GM19328 (cell line): ENCODE measurements around the gene COBLL1.
"Not testable (repeated sequence)": the region's sequence is repeated elsewhere in the genome, so short reads cannot be mapped to it uniquely, and the experiment has no call there.

Source experiments
- ATAC-seq: cut with Tn5 transposase; IDR thresholded peaks from one replicate; pipeline ENCODE4 v1.9.1; 2021; ENCODE audit warnings: mild to moderate bottlenecking, moderate library complexity; ENCODE audit not compliant: unreplicated experiment

COBLL1 gene

GRCh38 chr2:164841719-164842623 lies at the start of gene COBLL1:
COBLL1 (minus strand) TSS chr2:164841823; CDS start chr2:164841196, 627 bp downstream.
- peak; percentile 73 for ATAC-seq

DNA sequence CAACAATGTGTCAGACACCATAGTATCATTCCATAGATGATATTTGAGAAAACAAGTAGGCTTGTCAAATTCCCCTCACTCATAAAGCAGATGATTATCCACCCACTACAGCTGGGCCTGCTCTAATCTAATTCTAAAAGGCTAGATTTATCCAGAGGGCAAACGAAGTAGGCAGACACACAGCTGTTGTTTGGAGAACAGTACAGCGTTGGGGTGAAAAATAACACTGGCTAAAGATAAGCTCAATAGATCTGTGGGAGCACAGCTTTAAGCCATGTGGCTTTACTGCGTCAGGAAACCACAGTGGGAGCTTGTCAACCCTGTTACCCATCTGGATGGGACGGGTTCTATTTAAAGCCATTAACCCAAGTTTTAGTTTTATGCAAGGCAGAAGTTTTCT lies 48.9 kb upstream of the COBLL1 start:
- ATAC-seq: no peak

DNA sequence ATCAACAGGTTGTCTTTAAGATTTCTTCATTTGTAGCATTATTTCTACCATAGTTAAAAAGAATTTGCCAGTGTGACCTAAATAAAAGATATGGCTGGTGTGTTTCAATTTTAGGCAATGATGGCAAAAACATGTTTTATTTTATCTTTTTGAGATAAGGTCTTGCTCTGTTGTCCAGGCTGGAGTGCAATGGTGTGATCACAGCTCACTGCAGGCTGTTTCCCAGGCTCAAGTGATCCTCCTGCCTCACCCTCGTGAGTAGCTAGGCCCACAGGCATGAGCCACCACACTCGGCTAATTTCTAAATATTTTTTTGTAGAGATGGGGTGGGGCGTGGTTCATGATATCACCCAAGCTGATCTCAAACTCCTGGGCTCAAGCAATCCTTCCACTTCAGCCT lies 47.0 kb upstream of the COBLL1 start:
- ATAC-seq: no peak

- no peak for ATAC-seq
These were observed 46.0 kb upstream of the COBLL1 start for GRCh38 chr2:164887434-164888144.

- ATAC-seq: no peak
These were observed 40.7 kb upstream of the COBLL1 start for GRCh38 chr2:164882276-164882675.

DNA sequence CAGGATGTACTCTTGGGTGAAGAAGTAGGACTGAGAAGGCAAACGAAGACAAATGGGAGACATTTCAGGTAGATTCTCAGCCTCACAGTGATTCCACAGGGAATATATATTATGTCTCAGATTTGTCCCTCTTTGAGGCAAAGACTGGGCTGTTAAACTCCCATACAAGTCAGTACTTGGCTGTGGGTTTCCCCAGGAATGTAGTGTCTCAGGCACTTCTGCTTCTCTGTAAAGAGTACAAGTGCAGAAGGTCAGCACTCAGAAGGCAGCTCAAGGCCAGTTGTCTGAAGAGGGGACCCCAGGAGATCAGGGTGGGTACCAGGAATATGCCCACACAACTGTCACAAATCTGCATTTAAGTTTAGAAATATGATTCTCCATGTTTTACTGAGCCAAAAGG lies 39.9 kb upstream of the COBLL1 start:
- no peak for ATAC-seq

GRCh38 chr2:164879901-164880535 lies 38.4 kb upstream of the COBLL1 start:
- ATAC-seq: no peak

DNA sequence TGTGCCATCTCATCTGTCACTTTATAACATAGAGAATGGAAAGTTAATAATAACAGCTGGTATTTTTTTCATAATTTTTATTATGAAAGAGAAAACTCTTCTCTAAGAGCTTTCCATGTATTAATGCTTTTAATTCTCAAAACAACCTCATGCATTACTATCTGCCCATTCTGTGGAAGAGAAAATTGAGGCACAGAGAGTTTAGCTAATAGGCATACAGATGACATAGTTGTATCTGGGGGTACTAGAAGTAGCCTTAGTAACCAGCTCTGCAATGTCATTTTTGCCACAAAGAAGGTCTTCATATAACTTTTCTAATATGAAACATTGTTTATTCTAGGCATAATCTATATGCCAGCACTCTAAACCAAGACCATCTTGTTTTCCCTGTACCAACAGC lies 36.3 kb upstream of the COBLL1 start:
- no peak for ATAC-seq

GRCh38 chr2:164877169-164877568 lies 35.5 kb upstream of the COBLL1 start:
- no peak for ATAC-seq

GRCh38 chr2:164875334-164876205 lies 33.9 kb upstream of the COBLL1 start:
- no peak for ATAC-seq

DNA sequence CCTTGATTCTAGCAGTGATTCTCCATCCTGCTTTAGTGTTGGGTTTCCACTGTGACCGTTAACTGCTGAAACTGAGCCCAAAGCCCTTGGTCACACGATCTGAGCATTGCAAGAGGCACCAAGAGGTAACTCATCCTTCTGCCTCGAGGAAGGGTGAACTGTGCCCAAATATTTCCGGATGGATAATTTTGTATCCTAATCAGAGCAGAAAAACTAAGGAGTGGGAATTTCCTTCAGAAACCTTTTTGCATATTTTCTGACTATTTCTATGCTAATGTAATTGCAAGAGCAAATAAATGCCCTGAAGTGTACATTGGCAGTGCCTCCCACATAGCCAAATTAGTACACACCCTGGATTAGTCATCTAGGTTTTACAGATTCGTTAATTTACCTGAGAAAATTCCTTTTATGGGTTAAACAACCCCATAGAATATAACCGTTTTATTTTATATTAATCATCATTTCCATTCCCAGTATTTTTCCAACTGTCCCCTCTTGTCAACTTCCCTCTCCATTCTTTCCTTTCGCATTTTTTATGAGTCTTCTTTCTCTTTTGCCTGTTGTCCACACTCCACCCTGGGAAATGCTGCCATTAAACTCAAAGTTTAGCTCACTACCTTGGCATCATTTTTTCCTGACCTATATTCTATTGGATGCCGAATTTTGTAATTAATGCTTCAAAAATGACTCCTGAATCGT lies 31.7 kb upstream of the COBLL1 start:
- ATAC-seq: no peak

- no peak for ATAC-seq
These were observed 29.8 kb upstream of the COBLL1 start for GRCh38 chr2:164871404-164871803.

DNA sequence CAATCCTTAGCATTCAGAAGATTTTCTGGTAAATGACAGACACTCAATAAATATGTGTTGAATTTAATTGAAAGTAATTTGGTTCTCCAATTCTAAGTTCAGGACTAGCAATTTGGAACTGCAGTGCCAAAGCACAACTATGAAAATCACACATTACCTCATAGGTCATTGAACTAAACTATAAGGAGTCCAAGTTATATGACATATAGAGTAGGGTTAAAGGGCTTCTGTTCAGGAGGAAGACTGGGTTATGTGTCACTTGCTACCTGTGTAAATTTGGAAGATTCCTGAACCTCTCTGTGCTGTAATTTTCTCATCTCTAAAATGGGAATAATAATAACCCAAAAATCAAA lies 27.8 kb upstream of the COBLL1 start:
- no peak for ATAC-seq

- ATAC-seq: no peak
These were observed 27.2 kb upstream of the COBLL1 start for GRCh38 chr2:164868563-164869419.

DNA sequence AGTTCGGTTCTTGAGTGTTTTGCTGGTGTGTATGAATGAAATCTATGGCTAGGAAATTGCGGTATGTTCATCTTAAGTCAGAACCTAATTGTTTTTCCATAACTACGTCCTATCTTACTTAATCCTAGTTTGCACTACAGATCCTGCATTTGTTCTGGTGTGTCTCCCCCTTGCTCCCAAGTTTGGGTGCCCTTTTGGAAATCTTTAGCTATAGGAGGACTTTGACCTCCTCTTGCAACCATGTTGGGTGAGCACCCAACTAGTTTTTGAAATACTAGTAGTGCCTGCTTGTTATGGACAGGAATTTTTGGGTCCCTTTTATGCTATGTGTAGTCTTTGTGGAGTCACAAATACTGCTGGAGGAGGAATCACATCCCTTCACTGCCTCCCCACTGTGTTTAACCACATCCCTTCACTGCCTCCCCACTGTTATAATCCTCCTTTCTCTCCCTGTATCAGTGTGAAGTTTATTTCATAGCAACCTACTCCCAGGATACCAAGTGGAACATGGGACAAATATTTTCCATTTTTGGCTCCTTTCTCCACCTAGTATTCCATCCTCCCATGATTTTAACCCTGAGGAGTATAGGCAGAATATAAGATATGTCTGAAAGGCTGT lies 26.3 kb upstream of the COBLL1 start:
- no peak for ATAC-seq

- not testable (repeated sequence) for ATAC-seq
These were observed 24.8 kb upstream of the COBLL1 start for GRCh38 chr2:164866381-164866780.

GRCh38 chr2:164860694-164861042 lies 19.0 kb upstream of the COBLL1 start:
- no peak for ATAC-seq

DNA sequence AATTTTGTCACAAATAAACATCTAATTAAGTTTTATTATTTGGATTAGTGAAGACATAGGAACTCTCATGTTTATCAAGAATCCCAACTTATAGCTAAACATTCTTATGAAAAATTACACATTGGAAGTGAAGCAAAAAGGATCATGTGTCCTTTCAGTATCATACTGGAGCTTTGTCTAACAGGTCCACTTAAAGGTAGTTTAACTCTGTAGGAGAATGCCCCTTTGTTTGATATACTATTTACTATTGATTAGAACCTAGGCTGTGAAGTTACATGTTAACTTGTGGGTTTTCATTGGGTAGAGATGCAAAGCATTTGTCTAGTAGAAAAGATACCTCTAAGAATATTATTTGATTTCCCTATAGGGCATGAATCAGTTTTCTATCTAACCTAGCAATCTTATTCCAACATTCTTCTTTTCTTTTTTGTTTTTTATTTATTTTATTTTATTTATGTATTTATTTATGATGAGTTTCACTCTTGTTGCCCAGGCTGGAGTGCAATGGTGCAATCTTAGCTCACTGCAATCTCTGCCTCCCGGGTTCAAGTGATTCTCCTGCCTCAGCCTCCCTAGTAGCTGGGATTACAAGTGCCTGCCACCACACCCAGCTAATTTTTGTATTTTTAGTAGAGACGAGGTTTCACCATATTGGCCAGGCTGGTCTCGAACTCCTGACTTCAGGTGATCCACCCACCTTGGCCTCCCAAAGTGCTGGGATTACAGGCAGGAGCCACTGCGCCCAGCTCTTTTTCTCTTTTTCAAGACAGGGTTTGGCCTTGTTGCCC lies 18.5 kb upstream of the COBLL1 start:
- ATAC-seq: not testable (repeated sequence)
